BJ (cell line): ENCODE measurements around the gene KDM4B. TPM values are rescaled to one million over a fixed set of nuclear protein-coding genes. Genes with fewer than 3 reads are reported as not detected.

Experiments used
- CTCF ChIA-PET: fragments of 350-600 bp; formaldehyde crosslinking; extraction: SDS; loops from one replicate; lab custom pipeline; 2021; ENCODE audit warnings: antibody characterized with exemption, inconsistent platforms; lab: Yijun Ruan, JAX
- POLR2A ChIA-PET: fragments of 300-600 bp; sonication (Branson Sonifier 250); formaldehyde crosslinking; extraction: SDS; loops from one replicate; lab custom pipeline; 2021; ENCODE audit warnings: antibody characterized with exemption; lab: Charles Lee
- DNase-seq: peaks from one replicate; pipeline ENCODE4 v3.0.0-alpha.2; 2011; ENCODE audit warnings: low read depth
- H3K27me3 ChIP-seq: 2 replicates; pipeline ENCODE4 v1.6.0; 2011; ENCODE audit warnings: low read length; ENCODE audit not compliant: control insufficient read depth, insufficient read depth
- H3K36me3 ChIP-seq: 2 replicates; pipeline ENCODE4 v1.5.1; 2011; ENCODE audit warnings: low read length; ENCODE audit not compliant: control insufficient read depth, insufficient read depth
- H3K4me3 ChIP-seq: 2 replicates; pipeline ENCODE4 v1.5.1; 2011; ENCODE audit warnings: low read depth, mild to moderate bottlenecking, control low read depth, low read length
- polyA plus RNA-seq: library from polyadenylated mRNA; depleted of rRNA; stranded (reverse); fragments of >200 nt; gene quantifications from 2 replicates; pipeline ENCODE4 v1.2.3, GENCODE V29; 2011
- TF ChIP-seq, protein P1 (sequence below): IDR thresholded peaks from 2 replicates; pipeline ENCODE4 v1.5.1; 2011; ENCODE audit warnings: low read depth, mild to moderate bottlenecking, control low read depth, inconsistent platforms, low read length, moderate library complexity; ENCODE audit not compliant: insufficient read depth

KDM4B gene
- polyA plus RNA-seq, 1 experiment, result 15.2 TPM

DNA sequence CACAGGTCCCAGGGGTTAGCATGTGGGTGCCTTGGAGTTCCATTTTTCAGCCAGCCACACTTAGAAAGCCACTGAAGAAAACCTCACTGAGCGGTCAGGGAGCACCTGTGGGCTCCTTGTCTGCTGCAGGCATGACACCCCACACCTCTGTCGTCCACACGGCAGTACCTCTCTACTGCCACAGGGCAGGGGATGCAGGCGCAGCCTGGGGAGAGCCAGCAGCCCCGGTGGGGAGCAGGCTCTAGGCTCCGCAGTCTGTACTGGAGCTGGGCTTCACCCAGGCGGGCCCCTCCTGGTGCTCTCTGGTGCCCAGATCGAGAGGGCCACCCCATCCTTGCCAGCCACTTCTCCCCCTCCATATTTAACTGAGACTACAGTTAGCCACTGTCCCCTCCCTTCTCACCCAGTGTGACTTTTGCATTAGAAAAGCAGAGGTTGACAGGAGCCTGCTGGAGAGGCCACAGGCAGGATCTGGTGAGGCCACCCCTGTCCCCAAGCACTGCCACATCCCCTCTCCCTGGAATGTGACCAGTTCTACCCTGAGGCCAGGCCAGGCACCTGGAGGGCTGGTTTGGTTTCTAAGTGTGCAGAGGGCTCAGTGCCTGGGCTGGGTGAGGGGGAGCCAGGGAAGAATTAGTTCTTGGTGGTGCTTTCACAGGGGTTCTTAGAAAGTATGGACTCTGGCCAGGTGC lies 104.4 kb downstream of the KDM4B start:
- CTCF ChIA-PET, result no interaction called here
- TF ChIP-seq, protein P1, sequence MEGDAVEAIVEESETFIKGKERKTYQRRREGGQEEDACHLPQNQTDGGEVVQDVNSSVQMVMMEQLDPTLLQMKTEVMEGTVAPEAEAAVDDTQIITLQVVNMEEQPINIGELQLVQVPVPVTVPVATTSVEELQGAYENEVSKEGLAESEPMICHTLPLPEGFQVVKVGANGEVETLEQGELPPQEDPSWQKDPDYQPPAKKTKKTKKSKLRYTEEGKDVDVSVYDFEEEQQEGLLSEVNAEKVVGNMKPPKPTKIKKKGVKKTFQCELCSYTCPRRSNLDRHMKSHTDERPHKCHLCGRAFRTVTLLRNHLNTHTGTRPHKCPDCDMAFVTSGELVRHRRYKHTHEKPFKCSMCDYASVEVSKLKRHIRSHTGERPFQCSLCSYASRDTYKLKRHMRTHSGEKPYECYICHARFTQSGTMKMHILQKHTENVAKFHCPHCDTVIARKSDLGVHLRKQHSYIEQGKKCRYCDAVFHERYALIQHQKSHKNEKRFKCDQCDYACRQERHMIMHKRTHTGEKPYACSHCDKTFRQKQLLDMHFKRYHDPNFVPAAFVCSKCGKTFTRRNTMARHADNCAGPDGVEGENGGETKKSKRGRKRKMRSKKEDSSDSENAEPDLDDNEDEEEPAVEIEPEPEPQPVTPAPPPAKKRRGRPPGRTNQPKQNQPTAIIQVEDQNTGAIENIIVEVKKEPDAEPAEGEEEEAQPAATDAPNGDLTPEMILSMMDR, result no peak
- no peak for DNase-seq
- Histone ChIP-seq H3K36me3 (peaks cover 46% of the 10 kb centered on the region), H3K27me3 (no peaks in the 10 kb centered on the region), H3K4me3 (no peak overlapping the region)
- POLR2A ChIA-PET, result no interaction called here

DNA sequence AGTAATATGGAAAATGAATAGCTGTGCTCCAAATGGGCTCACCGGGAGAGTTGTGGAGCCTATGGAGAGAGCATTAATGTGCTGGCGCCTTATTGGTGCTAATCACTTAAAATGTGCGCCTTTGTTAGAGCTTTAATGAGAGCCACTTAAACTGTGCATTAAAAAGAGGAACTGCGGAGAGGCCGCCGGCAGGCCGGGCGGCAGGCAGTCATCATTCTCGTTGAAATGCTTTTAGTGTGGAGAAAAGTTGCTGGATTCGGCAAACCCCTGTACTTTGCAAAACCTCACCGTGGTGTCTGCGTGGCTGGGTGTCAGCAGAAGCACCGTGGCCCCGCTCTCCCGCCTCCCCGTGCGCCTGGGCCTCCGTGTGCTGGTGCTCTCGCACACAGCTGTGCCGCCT lies 105.5 kb downstream of the KDM4B start:
- no peak overlapping the region for H3K4me3 ChIP-seq
- CTCF ChIA-PET, result interaction anchor here (1.1 to 1.2 kb wide), 2 partner anchors 11 to 265 kb away, joined by 3 read pairs; no protein-coding TSS in a partner anchor

DNA sequence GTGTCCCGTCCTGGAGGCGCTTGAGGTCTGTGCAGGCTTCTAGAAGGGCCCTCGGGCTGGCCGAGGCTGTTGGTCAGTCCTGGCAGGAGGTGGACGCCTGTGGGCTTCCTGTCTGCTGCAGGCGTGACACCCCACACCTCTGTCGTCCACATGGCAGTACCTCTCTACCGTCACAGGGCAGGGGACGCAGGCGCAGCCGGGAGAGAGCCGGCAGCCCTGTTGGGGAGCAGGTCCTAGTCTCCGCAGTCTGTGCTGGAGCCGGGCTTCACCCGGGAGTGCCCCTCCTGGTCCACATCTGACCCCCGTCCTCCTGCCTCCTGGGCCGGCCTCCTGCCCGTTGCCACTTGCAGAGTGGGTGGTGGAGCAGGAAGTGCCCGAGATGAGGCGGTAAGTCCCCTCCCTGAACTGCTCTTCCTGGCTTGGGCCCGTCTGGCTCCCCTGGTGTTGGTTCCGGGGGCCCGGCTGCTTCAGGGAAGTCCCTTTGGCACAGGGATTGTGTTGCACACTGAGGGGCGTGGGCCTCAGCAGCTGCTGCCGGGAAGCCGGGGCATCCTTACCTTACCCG lies 106.0 kb downstream of the KDM4B start:
- peaks cover 52% of the 10 kb centered on the region for H3K36me3 ChIP-seq
- TF ChIP-seq, protein P1, result no peak
- ChIA-PET POLR2A (no interaction called here), CTCF (interaction anchor here (0.6 to 1.2 kb wide), 3 partner anchors 11 to 265 kb away, joined by 3 read pairs; no protein-coding TSS in a partner anchor)
- no peak for DNase-seq
- no peaks in the 10 kb centered on the region for H3K27me3 ChIP-seq
- no peak overlapping the region for H3K4me3 ChIP-seq

More for the DNA sequence above, 105.5 kb downstream of the KDM4B start:
- POLR2A ChIA-PET, result no interaction called here
- no peak for DNase-seq
- TF ChIP-seq, protein P1, result no peak
- Histone ChIP-seq H3K27me3 (no peaks in the 10 kb centered on the region), H3K36me3 (peaks cover 52% of the 10 kb centered on the region)

DNA sequence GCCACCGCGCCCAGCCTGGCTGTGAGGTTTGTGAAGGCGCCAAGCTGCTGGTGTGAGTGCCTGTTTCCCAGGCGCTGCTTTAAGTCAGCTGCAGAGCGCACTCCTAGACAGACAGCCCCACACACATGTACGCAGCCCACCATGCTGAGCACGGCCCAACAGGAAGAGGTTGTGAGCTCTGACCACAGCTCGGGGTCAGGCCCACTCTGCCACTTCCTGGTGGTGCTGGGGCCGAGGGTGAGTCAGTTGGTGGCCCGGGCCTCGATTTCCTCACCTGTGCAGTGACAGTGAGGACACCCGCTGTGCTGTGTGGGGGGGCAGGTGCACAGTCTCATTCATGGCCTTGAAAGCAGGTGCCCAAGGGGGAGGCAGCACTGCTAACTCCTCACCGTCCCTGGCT lies 106.7 kb downstream of the KDM4B start:
- ChIA-PET CTCF (interaction anchor here (1.2 kb wide), 1 partner anchor 266 kb away, joined by 3 read pairs; no protein-coding TSS in a partner anchor), POLR2A (no interaction called here)
- Histone ChIP-seq H3K4me3 (no peak overlapping the region), H3K27me3 (no peaks in the 10 kb centered on the region), H3K36me3 (peaks cover 52% of the 10 kb centered on the region)
- TF ChIP-seq, protein P1, result no peak
- no peak for DNase-seq

DNA sequence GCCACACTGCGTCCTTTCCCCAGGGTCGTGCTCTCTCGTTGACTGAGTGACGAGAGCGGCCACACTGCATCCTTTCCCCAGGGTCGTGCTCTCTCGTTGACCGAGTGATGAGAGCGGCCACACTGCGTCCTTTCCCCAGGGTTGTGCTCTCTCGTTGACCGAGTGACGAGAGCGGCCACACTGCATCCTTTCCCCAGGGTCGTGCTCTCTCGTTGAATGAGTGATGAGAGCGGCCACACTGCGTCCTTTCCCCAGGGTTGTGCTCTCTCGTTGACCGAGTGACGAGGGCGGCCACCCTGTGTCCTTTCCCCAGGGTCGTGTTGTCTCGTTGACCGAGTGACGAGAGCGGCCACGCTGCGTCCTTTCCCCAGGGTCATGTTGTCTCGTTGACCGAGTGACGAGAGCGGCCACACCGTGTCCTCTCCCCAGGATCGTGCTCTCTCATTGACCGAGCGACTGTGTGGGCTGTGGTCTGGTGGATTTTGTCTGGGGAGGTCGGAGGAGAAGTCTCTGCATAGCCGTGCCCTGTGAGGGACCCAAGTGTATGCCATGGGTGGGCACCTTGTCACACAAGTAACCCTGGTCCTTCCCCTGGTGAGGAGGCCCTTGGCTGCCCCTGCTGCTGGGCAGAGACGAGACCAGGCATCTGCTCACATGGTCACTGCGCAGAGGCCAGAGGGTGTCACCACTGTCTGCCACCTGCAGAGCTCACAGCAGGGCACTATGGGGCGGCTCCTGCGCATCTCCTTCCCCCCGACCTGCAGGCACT lies 107.7 kb downstream of the KDM4B start:
- Histone ChIP-seq H3K4me3 (no peak overlapping the region), H3K27me3 (no peaks in the 10 kb centered on the region), H3K36me3 (peaks cover 45% of the 10 kb centered on the region)
- POLR2A ChIA-PET, result no interaction called here
- TF ChIP-seq, protein P1, result no peak
- CTCF ChIA-PET, result interaction anchor here (1.9 kb wide), 1 partner anchor 28 kb away, joined by 6 read pairs; no protein-coding TSS in a partner anchor
- DNase-seq, result no peak
